HEK293 (cell line): ENCODE data around the gene NADK.

Experiments used
- CTCF ChIA-PET: fragments of 350-600 bp; formaldehyde crosslinking; extraction: SDS; loops from one replicate; lab custom pipeline; 2021; ENCODE audit warnings: antibody characterized with exemption; lab: Yijun Ruan, JAX
- POLR2A ChIA-PET: fragments of 300-600 bp; formaldehyde crosslinking; extraction: SDS; loops from one replicate; lab custom pipeline; 2020; ENCODE audit warnings: antibody characterized with exemption, inconsistent platforms; lab: Yijun Ruan, JAX
- H3K27ac ChIP-seq: fragments of 200-500 bp; sonication (Bioruptor generic); 2 replicates; pipeline ENCODE4 v1.5.1; 2014; ENCODE audit warnings: low read depth, low read length, control low read depth, inconsistent platforms; ENCODE audit errors: extremely low read depth
- H3K36me3 ChIP-seq, 2 experiments: fragments of 200-500 bp in 1 of 2; sonication (Bioruptor generic) in 1 of 2; 1 replicate in 1 of 2; 2 replicates in 1 of 2; pipeline ENCODE4 v1.5.1; 2014 to 2017; ENCODE audit warnings: inconsistent platforms in 2 of 2, low read length in 2 of 2; ENCODE audit not compliant: control insufficient read depth in 2 of 2, insufficient read depth in 1 of 2
- H3K4me1 ChIP-seq: fragments of 200-500 bp; sonication (Bioruptor generic); 2 replicates; pipeline ENCODE4 v1.5.1; 2014; ENCODE audit warnings: mild to moderate bottlenecking, low read length, inconsistent platforms; ENCODE audit not compliant: control insufficient read depth, insufficient read depth
- H3K4me3 ChIP-seq: 2 replicates; pipeline ENCODE4 v1.5.1; 2011; ENCODE audit warnings: low read depth, mild to moderate bottlenecking, control low read depth, low read length, moderate library complexity
- H3K9me3 ChIP-seq: fragments of 200-500 bp; sonication (Bioruptor generic); 2 replicates; pipeline ENCODE4 v1.5.1; 2014; ENCODE audit warnings: low read depth, low read length, inconsistent platforms; ENCODE audit not compliant: control insufficient read depth, insufficient read depth
- GLIS2 ChIP-seq: fragments of 450-650 bp; formaldehyde crosslinking; IDR thresholded peaks from 2 replicates; pipeline ENCODE4 v1.5.1; 2016; ENCODE audit warnings: missing biosample characterization, missing genetic modification characterization
- KLF10 ChIP-seq: fragments of 450-650 bp; IDR thresholded peaks from 2 replicates; pipeline ENCODE4 v1.5.1; 2018; ENCODE audit warnings: missing biosample characterization, mild to moderate bottlenecking, missing genetic modification characterization
- PRDM1 ChIP-seq: fragments of 450-650 bp; formaldehyde crosslinking; IDR thresholded peaks from 2 replicates; pipeline ENCODE4; 2016; ENCODE audit warnings: missing biosample characterization, missing genetic modification characterization
- ZBTB17 ChIP-seq: fragments of 450-650 bp; formaldehyde crosslinking; IDR thresholded peaks from 2 replicates; pipeline ENCODE4 v1.5.1; 2016; ENCODE audit warnings: missing biosample characterization, missing genetic modification characterization
- ZBTB21 ChIP-seq: fragments of 450-650 bp; formaldehyde crosslinking; IDR thresholded peaks from 2 replicates; pipeline ENCODE4 v1.5.1; 2017; ENCODE audit warnings: missing biosample characterization, missing genetic modification characterization
- ZIC2 ChIP-seq: fragments of 450-650 bp; formaldehyde crosslinking; IDR thresholded peaks from 2 replicates; pipeline ENCODE4 v1.5.1; 2016; ENCODE audit warnings: missing biosample characterization, missing genetic modification characterization
- ZNF138 ChIP-seq: fragments of 450-650 bp; formaldehyde crosslinking; IDR thresholded peaks from 2 replicates; pipeline ENCODE4 v1.5.1; 2016; ENCODE audit warnings: missing biosample characterization, missing genetic modification characterization, borderline replicate concordance
- ZNF155 ChIP-seq: fragments of 450-650 bp; formaldehyde crosslinking; IDR thresholded peaks from 2 replicates; pipeline ENCODE4 v1.5.1; 2016; ENCODE audit warnings: missing biosample characterization, missing genetic modification characterization
- ZNF16 ChIP-seq: fragments of 450-650 bp; formaldehyde crosslinking; IDR thresholded peaks from 2 replicates; pipeline ENCODE4 v1.5.1; 2016; ENCODE audit warnings: low read depth, missing biosample characterization, missing genetic modification characterization
- ZNF19 ChIP-seq: fragments of 450-650 bp; formaldehyde crosslinking; IDR thresholded peaks from 2 replicates; pipeline ENCODE4; 2016; ENCODE audit warnings: missing biosample characterization, missing genetic modification characterization, low read depth
- ZNF223 ChIP-seq: fragments of 450-650 bp; formaldehyde crosslinking; IDR thresholded peaks from 2 replicates; pipeline ENCODE4 v1.5.1; 2016; ENCODE audit warnings: missing biosample characterization, missing genetic modification characterization
- ZNF24 ChIP-seq: fragments of 450-650 bp; formaldehyde crosslinking; IDR thresholded peaks from 2 replicates; pipeline ENCODE4 v1.5.1; 2016; ENCODE audit warnings: missing biosample characterization, missing genetic modification characterization
- ZNF324 ChIP-seq: fragments of 450-650 bp; formaldehyde crosslinking; IDR thresholded peaks from 2 replicates; pipeline ENCODE4 v1.5.1; 2016; ENCODE audit warnings: missing biosample characterization, missing genetic modification characterization
- ZNF37A ChIP-seq: fragments of 450-650 bp; IDR thresholded peaks from 2 replicates; pipeline ENCODE4 v1.5.1; 2018; ENCODE audit warnings: missing biosample characterization, missing genetic modification characterization
- ZNF529 ChIP-seq: fragments of 450-650 bp; formaldehyde crosslinking; IDR thresholded peaks from 2 replicates; pipeline ENCODE4 v1.5.1; 2017; ENCODE audit warnings: missing genetic modification characterization, missing biosample characterization; ENCODE audit not compliant: insufficient replicate concordance
- ZNF626 ChIP-seq: fragments of 450-650 bp; sonication (Bioruptor Pico); formaldehyde crosslinking; IDR thresholded peaks from 2 replicates; pipeline ENCODE4 v1.5.1; 2018; ENCODE audit warnings: missing biosample characterization, missing genetic modification characterization, inconsistent platforms
- ZNF776 ChIP-seq: fragments of 450-650 bp; formaldehyde crosslinking; IDR thresholded peaks from 2 replicates; pipeline ENCODE4 v1.5.0; 2017; ENCODE audit warnings: missing biosample characterization, missing genetic modification characterization, borderline replicate concordance
- TF ChIP-seq, protein P1 (sequence below): fragments of 450-650 bp; formaldehyde crosslinking; IDR thresholded peaks from 2 replicates; pipeline ENCODE4 v1.5.1; 2017; ENCODE audit warnings: missing biosample characterization, missing genetic modification characterization
- TF ChIP-seq, protein P2 (sequence below): fragments of 450-650 bp; formaldehyde crosslinking; IDR thresholded peaks from 2 replicates; pipeline ENCODE4 v1.5.1; 2016; ENCODE audit warnings: missing biosample characterization, missing genetic modification characterization
- TF ChIP-seq, protein P3 (sequence below): fragments of 450-650 bp; formaldehyde crosslinking; IDR thresholded peaks from 2 replicates; pipeline ENCODE4 v1.5.1; 2016; ENCODE audit warnings: missing biosample characterization, missing genetic modification characterization

Gene NADK

DNA sequence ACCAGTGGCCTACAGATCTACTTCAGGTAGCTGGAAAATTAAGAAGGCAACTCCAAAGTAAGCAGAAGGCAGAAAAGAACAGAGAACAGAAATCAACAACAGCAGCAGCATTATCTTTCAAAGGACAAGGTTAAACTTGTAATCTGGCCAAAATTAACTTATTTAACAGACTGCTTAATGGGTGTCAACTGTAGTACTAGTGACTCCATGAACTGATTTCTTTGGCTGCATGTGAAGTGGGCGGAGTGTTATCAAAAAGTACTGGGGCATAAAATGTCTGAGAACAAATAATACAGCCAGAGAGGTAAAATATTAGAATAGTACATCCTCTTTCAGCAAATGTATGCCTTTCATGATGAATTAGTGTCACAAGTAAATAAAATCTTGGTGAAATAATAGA is 24.6 kb upstream of the NADK start:
- CTCF ChIA-PET: no interaction called here
- TF ChIP-seq ZNF155 (tag by site-specific recombination): no peak
- TF ChIP-seq, protein P1, sequence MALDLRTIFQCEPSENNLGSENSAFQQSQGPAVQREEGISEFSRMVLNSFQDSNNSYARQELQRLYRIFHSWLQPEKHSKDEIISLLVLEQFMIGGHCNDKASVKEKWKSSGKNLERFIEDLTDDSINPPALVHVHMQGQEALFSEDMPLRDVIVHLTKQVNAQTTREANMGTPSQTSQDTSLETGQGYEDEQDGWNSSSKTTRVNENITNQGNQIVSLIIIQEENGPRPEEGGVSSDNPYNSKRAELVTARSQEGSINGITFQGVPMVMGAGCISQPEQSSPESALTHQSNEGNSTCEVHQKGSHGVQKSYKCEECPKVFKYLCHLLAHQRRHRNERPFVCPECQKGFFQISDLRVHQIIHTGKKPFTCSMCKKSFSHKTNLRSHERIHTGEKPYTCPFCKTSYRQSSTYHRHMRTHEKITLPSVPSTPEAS (tag by site-specific recombination): no peak
- TF ChIP-seq ZNF626 (tag by site-specific recombination): no peak
- no peak for TF ChIP-seq ZBTB21 (tag by site-specific recombination)
- TF ChIP-seq ZNF776 (tag by site-specific recombination): no peak
- TF ChIP-seq ZNF529 (tag by site-specific recombination): no peak
- TF ChIP-seq, protein P2, sequence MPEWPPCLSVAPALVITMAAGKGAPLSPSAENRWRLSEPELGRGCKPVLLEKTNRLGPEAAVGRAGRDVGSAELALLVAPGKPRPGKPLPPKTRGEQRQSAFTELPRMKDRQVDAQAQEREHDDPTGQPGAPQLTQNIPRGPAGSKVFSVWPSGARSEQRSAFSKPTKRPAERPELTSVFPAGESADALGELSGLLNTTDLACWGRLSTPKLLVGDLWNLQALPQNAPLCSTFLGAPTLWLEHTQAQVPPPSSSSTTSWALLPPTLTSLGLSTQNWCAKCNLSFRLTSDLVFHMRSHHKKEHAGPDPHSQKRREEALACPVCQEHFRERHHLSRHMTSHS: no peak
- no peak for TF ChIP-seq ZNF19 (tag by site-specific recombination)
- TF ChIP-seq ZNF324 (tag by site-specific recombination): no peak
- no peak for TF ChIP-seq ZNF16 (tag by site-specific recombination)
- TF ChIP-seq, protein P3, sequence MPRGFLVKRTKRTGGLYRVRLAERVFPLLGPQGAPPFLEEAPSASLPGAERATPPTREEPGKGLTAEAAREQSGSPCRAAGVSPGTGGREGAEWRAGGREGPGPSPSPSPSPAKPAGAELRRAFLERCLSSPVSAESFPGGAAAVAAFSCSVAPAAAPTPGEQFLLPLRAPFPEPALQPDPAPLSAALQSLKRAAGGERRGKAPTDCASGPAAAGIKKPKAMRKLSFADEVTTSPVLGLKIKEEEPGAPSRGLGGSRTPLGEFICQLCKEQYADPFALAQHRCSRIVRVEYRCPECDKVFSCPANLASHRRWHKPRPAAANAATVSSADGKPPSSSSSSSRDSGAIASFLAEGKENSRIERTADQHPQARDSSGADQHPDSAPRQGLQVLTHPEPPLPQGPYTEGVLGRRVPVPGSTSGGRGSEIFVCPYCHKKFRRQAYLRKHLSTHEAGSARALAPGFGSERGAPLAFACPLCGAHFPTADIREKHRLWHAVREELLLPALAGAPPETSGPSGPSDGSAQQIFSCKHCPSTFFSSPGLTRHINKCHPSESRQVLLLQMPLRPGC (tag by site-specific recombination): no peak
- TF ChIP-seq ZNF24: no peak
- TF ChIP-seq GLIS2 (tag by site-specific recombination): no peak
- no peak for TF ChIP-seq ZIC2 (tag by site-specific recombination)
- TF ChIP-seq ZNF223 (tag by site-specific recombination): no peak
- no peak for TF ChIP-seq ZNF138 (tag by site-specific recombination)
- no peak for TF ChIP-seq ZBTB17 (tag by site-specific recombination)
- TF ChIP-seq KLF10 (tag by site-specific recombination): no peak
- TF ChIP-seq, all 188 proteins: peak for 0
- Histone ChIP-seq H3K36me3 (peaks cover 27 to 88% of the 10 kb centered on the region in 2 experiments), H3K4me1 (no peaks in the 10 kb centered on the region), H3K27ac (no peak overlapping the region), H3K9me3 (no peaks in the 10 kb centered on the region), H3K4me3 (no peak overlapping the region)
- POLR2A ChIA-PET: interaction anchor here (0.7 kb wide), 1 partner anchor 108 kb away, joined by 4 read pairs; no protein-coding TSS in a partner anchor

DNA sequence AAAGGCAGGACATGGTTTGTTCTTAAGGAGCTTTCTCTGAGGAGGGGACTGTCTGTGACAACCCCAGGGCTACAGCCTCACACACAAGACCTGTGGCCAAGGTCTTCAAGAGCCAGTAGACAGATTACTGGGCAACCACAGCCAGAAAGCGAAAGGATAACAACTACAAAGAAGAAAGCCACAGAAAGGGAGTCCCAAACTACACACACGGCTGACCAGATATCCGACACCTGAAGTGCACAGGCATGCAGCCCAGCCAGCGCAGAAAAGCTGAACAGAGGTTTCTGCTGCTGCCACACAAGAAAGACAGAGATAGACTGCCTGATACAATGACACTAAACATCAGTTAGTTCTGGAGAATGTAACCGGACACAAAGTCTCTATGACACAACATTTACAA is 21.4 kb upstream of the NADK start:
- Histone ChIP-seq H3K4me3 (no peak overlapping the region), H3K4me1 (no peaks in the 10 kb centered on the region), H3K36me3 (peaks cover 19 to 95% of the 10 kb centered on the region in 2 experiments), H3K9me3 (no peaks in the 10 kb centered on the region), H3K27ac (no peak overlapping the region)
- ChIA-PET POLR2A (no interaction called here), CTCF (no interaction called here)
- TF ChIP-seq ZNF37A (tag by site-specific recombination) (no peak), PRDM1 (tag by site-specific recombination) (peak; percentile 50; the same call in 1 of the 2 replicates)
